ENCODE data around the gene DDIT4. TPM values are rescaled to one million over a fixed set of nuclear protein-coding genes. Genes with fewer than 3 reads are reported as not detected.
"Not testable (repeated sequence)": the region's sequence is repeated elsewhere in the genome, so short reads cannot be mapped to it uniquely, and the experiment has no call there.

The DDIT4 gene
- total RNA-seq, 2 donors from 2014 or later: 45.5 to 147 TPM

DNA sequence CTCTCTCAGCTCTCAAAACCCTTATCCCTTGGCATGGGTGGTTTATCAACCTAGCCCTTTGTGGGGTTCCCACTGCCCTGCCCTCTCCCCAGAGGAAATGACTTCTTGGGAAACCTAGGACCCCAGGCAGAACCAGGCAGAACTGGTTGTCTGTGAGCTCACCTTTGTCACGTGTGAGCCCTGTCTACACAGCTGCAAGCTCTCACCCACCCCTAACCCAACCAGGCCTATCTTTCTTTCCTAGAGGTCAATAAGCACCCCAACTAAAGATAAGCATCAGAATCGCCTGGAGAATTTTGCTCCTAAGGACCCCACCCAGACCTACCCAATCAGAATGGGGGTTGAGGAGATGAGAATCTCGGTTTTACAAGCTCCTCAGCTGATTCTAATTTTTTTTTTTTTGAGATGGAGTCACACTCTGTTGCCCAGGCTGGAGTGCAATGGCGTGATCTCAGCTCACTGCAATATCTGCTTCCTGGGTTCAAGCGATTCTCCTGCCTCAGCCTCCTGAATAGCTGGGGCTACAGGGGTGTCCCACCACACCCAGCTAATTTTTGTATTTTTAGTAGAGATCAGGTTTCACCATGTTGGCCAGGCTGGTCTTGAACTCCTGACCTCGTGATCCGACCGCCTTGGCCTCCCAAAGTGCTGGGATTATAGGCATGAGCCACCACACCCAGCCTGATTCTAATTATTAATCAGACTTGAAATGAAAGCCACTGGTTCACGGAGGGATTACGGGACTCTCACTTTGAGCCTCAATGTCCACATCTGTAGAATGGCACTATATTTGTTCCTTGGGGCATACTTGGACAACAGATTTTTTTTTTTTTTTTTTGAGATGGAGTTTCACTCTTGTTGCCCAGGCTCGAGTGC lies 7.5 kb upstream of the DDIT4 start:
- H3K27ac ChIP-seq: no peak overlapping the region
- TF ChIP-seq, protein P1, sequence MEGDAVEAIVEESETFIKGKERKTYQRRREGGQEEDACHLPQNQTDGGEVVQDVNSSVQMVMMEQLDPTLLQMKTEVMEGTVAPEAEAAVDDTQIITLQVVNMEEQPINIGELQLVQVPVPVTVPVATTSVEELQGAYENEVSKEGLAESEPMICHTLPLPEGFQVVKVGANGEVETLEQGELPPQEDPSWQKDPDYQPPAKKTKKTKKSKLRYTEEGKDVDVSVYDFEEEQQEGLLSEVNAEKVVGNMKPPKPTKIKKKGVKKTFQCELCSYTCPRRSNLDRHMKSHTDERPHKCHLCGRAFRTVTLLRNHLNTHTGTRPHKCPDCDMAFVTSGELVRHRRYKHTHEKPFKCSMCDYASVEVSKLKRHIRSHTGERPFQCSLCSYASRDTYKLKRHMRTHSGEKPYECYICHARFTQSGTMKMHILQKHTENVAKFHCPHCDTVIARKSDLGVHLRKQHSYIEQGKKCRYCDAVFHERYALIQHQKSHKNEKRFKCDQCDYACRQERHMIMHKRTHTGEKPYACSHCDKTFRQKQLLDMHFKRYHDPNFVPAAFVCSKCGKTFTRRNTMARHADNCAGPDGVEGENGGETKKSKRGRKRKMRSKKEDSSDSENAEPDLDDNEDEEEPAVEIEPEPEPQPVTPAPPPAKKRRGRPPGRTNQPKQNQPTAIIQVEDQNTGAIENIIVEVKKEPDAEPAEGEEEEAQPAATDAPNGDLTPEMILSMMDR (IDR thresholded peaks at IDR 0.05): no peak
- DNase-seq: no peak

DNA sequence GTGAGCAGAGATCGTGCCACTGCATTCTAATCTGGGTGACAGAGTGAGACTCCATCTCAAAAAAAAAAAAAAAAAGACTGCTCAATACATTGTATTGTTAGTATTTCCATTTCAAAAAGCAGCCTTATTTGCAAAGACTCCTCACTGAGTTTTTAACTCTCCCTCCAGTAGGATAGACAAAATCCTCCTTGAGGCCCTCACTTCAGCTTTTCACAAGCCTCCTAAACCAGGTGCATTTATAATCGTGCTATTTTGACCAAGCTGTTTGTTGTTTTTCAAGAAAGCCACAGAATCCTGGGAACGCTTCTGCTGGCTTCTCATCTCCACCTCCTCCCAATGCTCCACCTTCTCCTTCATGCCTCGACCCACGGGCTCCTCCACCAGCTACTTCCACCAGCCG lies 6.3 kb upstream of the DDIT4 start:
- Histone ChIP-seq H3K4me3 (no peak overlapping the region), H3K27ac (no peak overlapping the region), H3K27me3 (no peaks in the 10 kb centered on the region), H3K9ac (ENCODE audit: low read depth in 2 of 2, low read length in 2 of 2) (no peak overlapping the region), H3K36me3 (no peaks in the 10 kb centered on the region), H3K9me3 (no peaks in the 10 kb centered on the region), H3K4me1 (peaks cover 9% of the 10 kb centered on the region)
- TF ChIP-seq, protein P1 (IDR thresholded peaks at IDR 0.05): no peak
- intact Hi-C loops (cut with DNase I): no loop called here
- no peak for DNase-seq

More for the DNA sequence above, 7.5 kb upstream of the DDIT4 start:
- no peaks in the 10 kb centered on the region for H3K27me3 ChIP-seq
- H3K9me3 ChIP-seq: no peaks in the 10 kb centered on the region
- H3K9ac ChIP-seq (ENCODE audit: low read depth in 2 of 2, low read length in 2 of 2): no peak overlapping the region
- no peak overlapping the region for H3K4me3 ChIP-seq
- intact Hi-C loops (cut with DNase I): no loop called here
- H3K4me1 ChIP-seq: peaks cover 13% of the 10 kb centered on the region
- no peaks in the 10 kb centered on the region for H3K36me3 ChIP-seq

DNA sequence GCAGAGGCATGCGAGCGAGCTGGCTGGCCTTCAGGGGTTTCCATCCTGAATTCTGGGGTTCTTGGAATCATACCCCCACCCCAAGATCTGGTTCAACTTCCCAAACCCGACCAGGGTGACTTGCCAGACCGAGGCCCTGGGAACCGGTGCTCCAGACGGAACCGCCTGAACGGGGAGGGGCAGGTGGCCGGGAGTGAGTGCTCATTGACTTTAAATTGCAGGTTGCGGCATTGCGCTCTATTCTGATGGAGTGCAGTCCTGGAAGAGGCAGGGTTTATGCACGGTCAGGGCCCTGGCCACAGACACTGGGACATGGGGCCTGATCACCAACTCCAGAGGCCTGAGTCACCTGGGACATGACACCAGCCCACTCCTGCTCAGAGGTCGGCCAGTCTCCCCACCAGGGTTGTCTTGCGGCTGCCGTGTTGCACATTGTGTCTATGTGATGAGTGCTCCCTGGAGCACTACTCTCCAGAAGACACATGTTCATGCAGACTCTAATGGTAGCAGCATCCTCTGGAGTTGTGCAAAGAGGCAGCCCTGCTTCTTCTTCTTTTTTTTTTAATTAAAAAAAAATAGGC lies 5.8 kb upstream of the DDIT4 start:
- no peak for DNase-seq
- intact Hi-C loops (cut with DNase I): no loop called here
- Histone ChIP-seq H3K4me3 (no peak overlapping the region), H3K27me3 (no peaks in the 10 kb centered on the region), H3K4me1 (peaks cover 14% of the 10 kb centered on the region), H3K27ac (no peak overlapping the region), H3K9me3 (no peaks in the 10 kb centered on the region), H3K36me3 (no peaks in the 10 kb centered on the region), H3K9ac (ENCODE audit: low read depth in 2 of 2, low read length in 2 of 2) (no peak overlapping the region)
- TF ChIP-seq, protein P1 (IDR thresholded peaks at IDR 0.05): no peak

DNA sequence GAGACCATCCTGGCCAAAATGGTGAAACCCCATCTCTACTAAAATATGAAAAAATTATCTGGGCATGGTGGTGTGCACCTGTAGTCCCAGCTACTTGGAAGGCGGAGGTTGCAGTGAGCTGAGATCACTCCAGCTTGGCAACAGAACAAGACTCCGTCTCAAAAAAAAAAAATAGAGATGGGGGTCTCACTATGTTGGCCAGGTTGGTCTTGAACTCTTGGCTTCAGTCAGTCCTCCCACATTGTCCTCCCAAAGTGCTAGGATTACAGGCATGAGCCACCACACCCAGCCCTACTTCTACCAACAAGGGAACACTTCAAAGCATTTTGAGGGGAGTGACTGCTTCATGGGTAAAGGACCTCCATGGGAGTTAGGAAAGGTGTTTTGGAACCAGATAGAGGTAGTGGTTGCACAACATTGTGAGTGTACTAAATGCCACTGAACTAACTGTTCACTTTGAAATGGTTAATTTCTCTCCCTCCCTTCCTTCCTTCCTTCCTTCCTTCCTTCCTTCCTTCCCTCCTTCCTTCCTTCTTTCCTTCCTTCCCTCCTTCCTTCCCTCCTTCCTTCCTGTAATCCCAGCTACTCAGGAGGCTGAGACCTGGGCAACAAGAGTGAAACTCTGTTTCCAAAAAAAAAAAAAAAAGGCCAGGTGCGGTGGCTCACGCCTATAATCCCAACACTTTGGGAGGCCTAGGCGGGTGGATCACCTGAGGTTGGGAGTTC lies 5.1 kb upstream of the DDIT4 start:
- intact Hi-C loops (cut with DNase I); DNase-seq; H3K9ac ChIP-seq (ENCODE audit: low read depth in 2 of 2, low read length in 2 of 2): not testable (repeated sequence)

DNA sequence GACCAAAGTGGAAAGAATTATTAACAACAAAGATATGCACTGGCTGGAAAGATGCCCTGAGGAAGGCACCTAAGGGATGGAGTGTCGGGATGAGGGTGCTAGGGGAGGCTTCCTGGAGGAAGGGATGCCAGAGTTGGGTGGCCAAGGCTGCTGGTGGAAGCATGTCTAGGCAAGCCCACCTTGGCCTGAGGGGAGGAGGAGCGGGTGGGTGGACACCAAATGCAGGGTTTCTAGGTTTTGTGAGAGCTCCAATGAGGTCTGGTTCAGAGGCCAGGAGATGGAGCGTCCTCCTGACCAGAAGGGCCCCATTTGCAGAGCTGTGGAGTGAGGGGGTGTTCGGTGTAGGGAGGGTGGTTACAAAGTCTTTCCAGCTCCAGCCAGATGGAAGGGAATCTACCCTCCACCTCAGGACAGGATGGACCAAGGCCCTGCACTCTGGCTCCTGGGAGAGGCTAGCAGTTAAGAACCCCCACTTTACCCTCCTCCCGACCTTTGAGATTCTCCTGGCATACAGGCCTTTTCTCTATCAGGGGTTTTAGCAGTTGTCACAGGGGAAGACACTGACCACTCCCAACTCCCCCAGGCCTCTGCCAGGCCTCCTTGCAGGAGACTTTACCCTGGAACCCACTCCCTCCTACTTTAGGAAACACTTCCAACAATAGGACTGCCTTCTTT lies 3.0 kb upstream of the DDIT4 start:
- no peak overlapping the region for H3K9ac ChIP-seq (ENCODE audit: low read depth in 2 of 2, low read length in 2 of 2)
- intact Hi-C loops (cut with DNase I): no loop called here
- no peaks in the 10 kb centered on the region for H3K36me3 ChIP-seq
- peaks cover 13% of the 10 kb centered on the region for H3K4me1 ChIP-seq
- no peak for DNase-seq
- no peaks in the 10 kb centered on the region for H3K27me3 ChIP-seq
- H3K4me3 ChIP-seq: no peak overlapping the region
- TF ChIP-seq, protein P1 (IDR thresholded peaks at IDR 0.05): no peak
- H3K27ac ChIP-seq: no peak overlapping the region
- no peaks in the 10 kb centered on the region for H3K9me3 ChIP-seq

More for the DNA sequence above, 5.1 kb upstream of the DDIT4 start:
- not testable (repeated sequence) for H3K27ac ChIP-seq, H3K4me3 ChIP-seq, H3K9me3 ChIP-seq, H3K36me3 ChIP-seq, H3K27me3 ChIP-seq
- H3K4me1 ChIP-seq: peaks cover 11% of the 10 kb centered on the region
